ENCODE results near the gene GNAO1. TPM values are rescaled to one million over a fixed set of nuclear protein-coding genes. Genes with fewer than 3 reads are reported as not detected.

The GNAO1 gene
- total and polyA plus RNA-seq, 2 donors (not counting 1 experiment from before 2014, with no cell fraction given) = 0.13 to 5.1 TPM

GRCh38 chr16:56289416-56289815 is 98.1 kb downstream of the GNAO1 start:
- ChIA-PET POLR2A (no interaction called here), CTCF (no interaction called here)
- Mint-ChIP-seq H3K27me3 (no peaks in the 10 kb centered on the region), H3K27ac (no peak overlapping the region), H3K4me1 (no peaks in the 10 kb centered on the region), H3K4me3 (no peak overlapping the region), H3K9me3 (ENCODE audit: insufficient read depth) (no peaks in the 10 kb centered on the region)
- H3K4me3 ChIP-seq (ENCODE audit: control extremely low read depth in 1 of 5, extremely low read depth in 1 of 5, insufficient read depth in 1 of 5, low read depth in 2 of 5, low read length in 4 of 5) = no peak overlapping the region
- no peak overlapping the region for H3K4me2 ChIP-seq (replicated peaks; ENCODE audit: low read depth, low read length, poor library complexity, severe bottlenecking)
- ATAC-seq (ENCODE audit: low read depth) (no peak), DNase-seq (no peak)
- WGBS (ENCODE audit: insufficient coverage) = 97% methylated on average over 5 of the region's 9 CpGs
- no peaks in the 10 kb centered on the region for H3K79me2 ChIP-seq (ENCODE audit: control insufficient read depth, insufficient read depth, low read length)
- H3K36me3 ChIP-seq (replicated peaks in 1 of 2; ENCODE audit: control extremely low read depth in 1 of 2, control insufficient read depth in 1 of 2, extremely low read depth in 1 of 2, insufficient read depth in 2 of 2, low read length in 1 of 2) = no peaks in the 10 kb centered on the region
- no peaks in the 10 kb centered on the region for H3K4me1 ChIP-seq (ENCODE audit: control insufficient read depth in 2 of 2, insufficient read depth in 2 of 2, low read length in 2 of 2)
- H4K20me1 ChIP-seq (ENCODE audit: control insufficient read depth, insufficient read depth, low read length, poor library complexity, severe bottlenecking) = no peaks in the 10 kb centered on the region
- no peak overlapping the region for H2AFZ ChIP-seq (ENCODE audit: insufficient read depth, low read depth, low read length, poor library complexity, severe bottlenecking)
- no peaks in the 10 kb centered on the region for H3K27me3 ChIP-seq (replicated peaks in 1 of 4; ENCODE audit: control extremely low read depth in 1 of 4, control insufficient read depth in 3 of 4, insufficient read depth in 4 of 4, low read length in 3 of 4)
- H3K9me3 ChIP-seq (ENCODE audit: control extremely low read depth in 1 of 3, control insufficient read depth in 2 of 3, insufficient read depth in 1 of 3, low read length in 2 of 3) = no peaks in the 10 kb centered on the region
- no peak for TF ChIP-seq EZH2 (IDR thresholded peaks at IDR 0.05; ENCODE audit: borderline replicate concordance, insufficient read depth, low read depth, low read length, poor library complexity, severe bottlenecking)
- intact Hi-C loops (cut with micrococcal nuclease) = no loop called here
- no peak overlapping the region for H3K27ac ChIP-seq (ENCODE audit: low read length in 2 of 2)
- H3K9ac ChIP-seq (ENCODE audit: low read length) = no peak overlapping the region

GRCh38 chr16:56289862-56290261 is 98.6 kb downstream of the GNAO1 start:
- CTCF ChIA-PET = no interaction called here
- 73% methylated on average over 4 of the region's 4 CpGs for WGBS (ENCODE audit: insufficient coverage)
- ATAC-seq (ENCODE audit: low read depth) = no peak

More at GRCh38 chr16:56289862-56290261, 98.6 kb downstream of the GNAO1 start:
- Histone ChIP-seq H3K4me2 (replicated peaks; ENCODE audit: low read depth, low read length, poor library complexity, severe bottlenecking) (no peak overlapping the region), H3K4me1 (ENCODE audit: control insufficient read depth in 2 of 2, insufficient read depth in 2 of 2, low read length in 2 of 2) (no peaks in the 10 kb centered on the region), H4K20me1 (ENCODE audit: control insufficient read depth, insufficient read depth, low read length, poor library complexity, severe bottlenecking) (no peaks in the 10 kb centered on the region), H3K9ac (ENCODE audit: low read length) (no peak overlapping the region), H3K27ac (ENCODE audit: low read length in 2 of 2) (no peak overlapping the region), H3K79me2 (ENCODE audit: control insufficient read depth, insufficient read depth, low read length) (no peaks in the 10 kb centered on the region), H3K9me3 (ENCODE audit: control extremely low read depth in 1 of 3, control insufficient read depth in 2 of 3, insufficient read depth in 1 of 3, low read length in 2 of 3) (no peaks in the 10 kb centered on the region), H3K36me3 (replicated peaks in 1 of 2; ENCODE audit: control extremely low read depth in 1 of 2, control insufficient read depth in 1 of 2, extremely low read depth in 1 of 2, insufficient read depth in 2 of 2, low read length in 1 of 2) (no peaks in the 10 kb centered on the region), H3K4me3 (ENCODE audit: control extremely low read depth in 1 of 5, extremely low read depth in 1 of 5, insufficient read depth in 1 of 5, low read depth in 2 of 5, low read length in 4 of 5) (no peak overlapping the region), H3K27me3 (replicated peaks in 1 of 4; ENCODE audit: control extremely low read depth in 1 of 4, control insufficient read depth in 3 of 4, insufficient read depth in 4 of 4, low read length in 3 of 4) (no peaks in the 10 kb centered on the region), H2AFZ (ENCODE audit: insufficient read depth, low read depth, low read length, poor library complexity, severe bottlenecking) (no peak overlapping the region)
- H3K4me3 Mint-ChIP-seq = no peak overlapping the region
- H3K27ac Mint-ChIP-seq = no peak overlapping the region
- no peak for DNase-seq
- no peaks in the 10 kb centered on the region for H3K27me3 Mint-ChIP-seq
- H3K4me1 Mint-ChIP-seq = no peaks in the 10 kb centered on the region
- no peak for TF ChIP-seq CTCF (IDR thresholded peaks at IDR 0.05)
- no peak for TF ChIP-seq EZH2 (IDR thresholded peaks at IDR 0.05; ENCODE audit: borderline replicate concordance, insufficient read depth, low read depth, low read length, poor library complexity, severe bottlenecking)
- no peaks in the 10 kb centered on the region for H3K9me3 Mint-ChIP-seq (ENCODE audit: insufficient read depth)
- intact Hi-C loops (cut with micrococcal nuclease) = no loop called here
- POLR2A ChIA-PET = no interaction called here

All from B cell (primary cell).